HG03095 (cell line): ENCODE data around the gene CHRM5.

ENCODE experiments used
- ATAC-seq: cut with Tn5 transposase; IDR thresholded peaks from one replicate; pipeline ENCODE4 v1.9.1; 2021; ENCODE audit warnings: moderate library complexity; ENCODE audit not compliant: unreplicated experiment

CHRM5 gene

GRCh38 chr15:34084086-34084485, 115.8 kb downstream of the CHRM5 start:
- no peak for ATAC-seq

GRCh38 chr15:34085746-34086145, 117.4 kb downstream of the CHRM5 start:
- no peak for ATAC-seq

- ATAC-seq: no peak
Measured at GRCh38 chr15:34099914-34100313, 131.6 kb downstream of the CHRM5 start.

GRCh38 chr15:34101366-34102174, 133.3 kb downstream of the CHRM5 start, which contains the start of the genes EMC7 and PGBD4:
Gene EMC7 (minus strand): TSS chr15:34101862. CDS start chr15:34101839, 23 bp downstream.
Gene PGBD4 (plus strand): TSS chr15:34102083. CDS start chr15:34102532, 449 bp downstream.
- peak; percentile 98 for ATAC-seq

GRCh38 chr15:34102175-34102925, 134.1 kb downstream of the CHRM5 start:
- no peak for ATAC-seq

GRCh38 chr15:34106423-34106822, 138.1 kb downstream of the CHRM5 start:
- no peak for ATAC-seq

- ATAC-seq: no peak
Measured at GRCh38 chr15:34107315-34107714, 139.0 kb downstream of the CHRM5 start.

- ATAC-seq: no peak
Measured at GRCh38 chr15:34109797-34110663, 141.7 kb downstream of the CHRM5 start.

- no peak for ATAC-seq
Measured at GRCh38 chr15:34111488-34111887, 143.2 kb downstream of the CHRM5 start.

GRCh38 chr15:34114215-34114614, 145.9 kb downstream of the CHRM5 start:
- ATAC-seq: no peak

GRCh38 chr15:34114739-34115138, 146.4 kb downstream of the CHRM5 start:
- no peak for ATAC-seq

- no peak for ATAC-seq
Measured at GRCh38 chr15:34116620-34117019, 148.3 kb downstream of the CHRM5 start.
